ENCODE data around the gene KLF4. TPM values are rescaled to one million over a fixed set of nuclear protein-coding genes. Genes with fewer than 3 reads are reported as not detected.

KLF4 gene
- total RNA-seq, 4 donors from 2014 or later: 304 to 861 (median 407) TPM

GRCh38 chr9:107486674-107487520 lies 2.7 kb downstream of the KLF4 start:
- in situ Hi-C loops (cut with MboI; ENCODE audit: low pct_ligation_motif_present in 1 of 4, low pct_unique_long_range_greater_than_20kb in 1 of 4, low sequenced_read_pairs in 3 of 4) (loop anchor here in 1 of 4 donors (25.0 kb wide), 2 partner anchors 250 to 775 kb away; no protein-coding TSS in a partner anchor), intact Hi-C loops (cut with DNase I; ENCODE audit: low total_unique reads) (loop anchor here (5.0 to 10.0 kb wide), 2 partner anchors 265 to 658 kb away; no protein-coding TSS in a partner anchor)
- peak overlapping the region; percentile 59 to 85 (median 80) for H3K4me3 ChIP-seq
- TF ChIP-seq CTCF (IDR thresholded peaks at IDR 0.05) (no peak), EP300 (IDR thresholded peaks at IDR 0.05; ENCODE audit: low read depth) (no peak)
- 0 to 39% methylated on average over 2 to 31 of the region's 31 CpGs for WGBS, 2 donors (ENCODE audit: low coverage in 1 of 2)
- H3K36me3 ChIP-seq: peaks cover 0 to 19% (median 9%) of the 10 kb centered on the region in 4 donors
- H3K9me3 ChIP-seq: no peaks in the 10 kb centered on the region
- H3K27ac ChIP-seq: peak overlapping the region; percentile 92 to 93 (median 92)
- no peaks in the 10 kb centered on the region for H3K27me3 ChIP-seq
- H3K4me1 ChIP-seq: peaks cover 0 to 23% (median 11%) of the 10 kb centered on the region in 4 donors
- DNase-seq: peak; percentile 28

- 41 to 50% methylated on average over 3 to 15 of the region's 15 CpGs for WGBS, 2 donors (ENCODE audit: low coverage in 1 of 2)
- Histone ChIP-seq H3K4me1 (peaks cover 3 to 17% (median 6%) of the 10 kb centered on the region in 4 donors), H3K9me3 (no peaks in the 10 kb centered on the region), H3K27me3 (no peaks in the 10 kb centered on the region), H3K36me3 (peaks cover 0 to 19% (median 9%) of the 10 kb centered on the region in 4 donors), H3K4me3 (peak overlapping the region; percentile 3 to 85 (median 80)), H3K27ac (peak overlapping the region; percentile 92 to 93 (median 92))
- intact Hi-C loops (cut with DNase I; ENCODE audit: low total_unique reads): loop anchor here (5.0 to 10.0 kb wide), 2 partner anchors 267 to 659 kb away; no protein-coding TSS in a partner anchor
- TF ChIP-seq CTCF (IDR thresholded peaks at IDR 0.05): no peak
- TF ChIP-seq POLR2AphosphoS5 (IDR thresholded peaks at IDR 0.05): no peak
- TF ChIP-seq POLR2A (IDR thresholded peaks at IDR 0.05): no peak
- no peak for TF ChIP-seq EP300 (IDR thresholded peaks at IDR 0.05; ENCODE audit: low read depth)
- DNase-seq: no peak
- in situ Hi-C loops (cut with MboI; ENCODE audit: low pct_ligation_motif_present in 1 of 4, low pct_unique_long_range_greater_than_20kb in 1 of 4, low sequenced_read_pairs in 3 of 4): loop anchor here in 1 of 4 donors (25.0 kb wide), 2 partner anchors 252 to 777 kb away; no protein-coding TSS in a partner anchor
Measured at GRCh38 chr9:107485458-107486043, 4.0 kb downstream of the KLF4 start.

- peak; percentile 33 for DNase-seq
- Histone ChIP-seq H3K4me1 (peaks cover 0 to 15% (median 5%) of the 10 kb centered on the region in 4 donors), H3K9me3 (no peaks in the 10 kb centered on the region), H3K27ac (peak overlapping the region; percentile 92 to 93 (median 92)), H3K36me3 (peaks cover 0 to 19% (median 9%) of the 10 kb centered on the region in 4 donors), H3K4me3 (peak overlapping the region in 3 of 4 donors; percentile 13 to 85 (median 82)), H3K27me3 (no peaks in the 10 kb centered on the region)
- WGBS, 2 donors (ENCODE audit: low coverage in 1 of 2): 33 to 38% methylated on average over 4 of the region's 4 CpGs
- in situ Hi-C loops (cut with MboI; ENCODE audit: low pct_ligation_motif_present in 1 of 4, low pct_unique_long_range_greater_than_20kb in 1 of 4, low sequenced_read_pairs in 3 of 4): loop anchor here in 1 of 4 donors (25.0 kb wide), 2 partner anchors 253 to 778 kb away; no protein-coding TSS in a partner anchor
- intact Hi-C loops (cut with DNase I; ENCODE audit: low total_unique reads): loop anchor here (10.0 kb wide), 1 partner anchor 661 kb away; no protein-coding TSS in a partner anchor
- no peak for TF ChIP-seq POLR2A (IDR thresholded peaks at IDR 0.05)
- TF ChIP-seq CTCF (IDR thresholded peaks at IDR 0.05): peak; percentile 38 to 64 (median 55)
- TF ChIP-seq EP300 (IDR thresholded peaks at IDR 0.05; ENCODE audit: low read depth): no peak
- TF ChIP-seq POLR2AphosphoS5 (IDR thresholded peaks at IDR 0.05): peak in 1 of 3 donors; percentile 24
Measured at GRCh38 chr9:107484117-107484723, 5.3 kb downstream of the KLF4 start.
